WTC11 (cell line): ENCODE results near the gene MRPS22. TPM values are rescaled to one million over a fixed set of nuclear protein-coding genes. Genes with fewer than 3 reads are reported as not detected.

Experiments
- ATAC-seq: fragments of 200-7000 bp; cut with Tn5 transposase; 2 replicates; pipeline ENCODE4 v1.10.0; 2021; ENCODE audit warnings: mild to moderate bottlenecking, moderate library complexity
- CTCF ChIA-PET: fragments of 300-600 bp; sonication (Branson Sonifier 250); formaldehyde crosslinking; loops from one replicate; lab custom pipeline; 2021; ENCODE audit warnings: antibody characterized with exemption; lab: Charles Lee
- POLR2A ChIA-PET: fragments of 350-600 bp; sonication (Branson Sonifier 250); formaldehyde crosslinking; loops from one replicate; lab custom pipeline; 2021; ENCODE audit warnings: antibody characterized with exemption; lab: Charles Lee
- DNase-seq: peaks from one replicate; pipeline ENCODE4 v3.0.0; 2021; ENCODE audit warnings: low spot score
- H3K27ac Mint-ChIP-seq: 2 replicates; pipeline ENCODE4 v1.8.0; 2021; ENCODE audit warnings: mixed read lengths
- H3K27me3 Mint-ChIP-seq: 2 replicates; pipeline ENCODE4 v1.8.0; 2021; ENCODE audit warnings: low read depth, mild to moderate bottlenecking, moderate library complexity, mixed read lengths
- H3K36me3 Mint-ChIP-seq: 2 replicates; pipeline ENCODE4 v1.8.0; 2021; ENCODE audit warnings: mixed read lengths
- H3K4me1 Mint-ChIP-seq: 2 replicates; pipeline ENCODE4 v1.8.0; 2022; ENCODE audit warnings: mixed read lengths
- H3K4me3 Mint-ChIP-seq: 2 replicates; pipeline ENCODE4 v1.8.0; 2021; ENCODE audit warnings: mild to moderate bottlenecking, moderate library complexity, mixed read lengths
- H3K9me3 Mint-ChIP-seq: 2 replicates; pipeline ENCODE4 v1.8.0; 2021; ENCODE audit warnings: mixed read lengths
- AFF4 ChIP-seq: sonication (generic); formaldehyde crosslinking; IDR thresholded peaks from 2 replicates; pipeline ENCODE4 v1.8.1; 2023; ENCODE audit warnings: mild to moderate bottlenecking, missing genetic modification reagents, borderline replicate concordance
- ATF3 ChIP-seq: sonication (generic); formaldehyde crosslinking; conservative IDR thresholded peaks from 2 replicates; pipeline ENCODE4 v1.8.1; 2022; ENCODE audit warnings: mild to moderate bottlenecking, missing genetic modification reagents
- CREB1 ChIP-seq: sonication (generic); formaldehyde crosslinking; IDR thresholded peaks from 2 replicates; pipeline ENCODE4 v1.8.0; 2023; ENCODE audit warnings: mild to moderate bottlenecking, missing genetic modification reagents
- ERG ChIP-seq: fragments of 250-450 bp; sonication (Bioruptor Pico); IDR thresholded peaks from 2 replicates; pipeline ENCODE4 v1.8.0; 2021; ENCODE audit warnings: mild to moderate bottlenecking
- FOXP1 ChIP-seq: sonication (generic); formaldehyde crosslinking; IDR thresholded peaks from 2 replicates; pipeline ENCODE4 v1.8.0; 2022; ENCODE audit warnings: missing genetic modification reagents, mild to moderate bottlenecking, moderate library complexity, borderline replicate concordance
- IRF1 ChIP-seq: sonication (generic); formaldehyde crosslinking; IDR thresholded peaks from 2 replicates; pipeline ENCODE4 v1.8.0; 2023; ENCODE audit warnings: missing genetic modification reagents
- JAZF1 ChIP-seq: fragments of 250-450 bp; sonication (Bioruptor Pico); IDR thresholded peaks from 2 replicates; pipeline ENCODE4 v1.9.0; 2021; ENCODE audit warnings: moderate library complexity, mild to moderate bottlenecking, inconsistent platforms
- MLX ChIP-seq: sonication (generic); formaldehyde crosslinking; IDR thresholded peaks from 2 replicates; pipeline ENCODE4 v1.8.1; 2023; ENCODE audit warnings: mild to moderate bottlenecking, missing genetic modification reagents, moderate library complexity
- MYBL2 ChIP-seq: sonication (generic); formaldehyde crosslinking; IDR thresholded peaks from 2 replicates; pipeline ENCODE4 v1.8.1; 2023; ENCODE audit warnings: mild to moderate bottlenecking, moderate library complexity, missing genetic modification reagents
- NFE2L1 ChIP-seq: sonication (generic); formaldehyde crosslinking; IDR thresholded peaks from 2 replicates; pipeline ENCODE4 v1.8.1; 2023; ENCODE audit warnings: missing genetic modification reagents
- NFYB ChIP-seq: sonication (generic); formaldehyde crosslinking; conservative IDR thresholded peaks from 2 replicates; pipeline ENCODE4 v1.8.0; 2022; ENCODE audit warnings: low read depth, missing genetic modification reagents
- PRDM15 ChIP-seq: sonication (generic); formaldehyde crosslinking; IDR thresholded peaks from 2 replicates; pipeline ENCODE4 v1.8.0; 2022; ENCODE audit warnings: missing genetic modification reagents
- SMAD3 ChIP-seq: sonication (generic); formaldehyde crosslinking; IDR thresholded peaks from 2 replicates; pipeline ENCODE4 v1.8.0; 2022; ENCODE audit warnings: missing genetic modification reagents, mild to moderate bottlenecking, borderline replicate concordance
- SMAD4 ChIP-seq: sonication (generic); formaldehyde crosslinking; IDR thresholded peaks from 2 replicates; pipeline ENCODE4 v1.8.0; 2022; ENCODE audit warnings: mild to moderate bottlenecking, missing genetic modification reagents
- TEAD4 ChIP-seq: sonication (generic); formaldehyde crosslinking; IDR thresholded peaks from 2 replicates; pipeline ENCODE4 v1.8.0; 2022; ENCODE audit warnings: mild to moderate bottlenecking, missing genetic modification reagents
- ZBTB21 ChIP-seq: sonication (generic); formaldehyde crosslinking; IDR thresholded peaks from 2 replicates; pipeline ENCODE4 v1.8.1; 2023; ENCODE audit warnings: mild to moderate bottlenecking, missing genetic modification reagents, borderline replicate concordance
- ZBTB43 ChIP-seq: sonication (generic); formaldehyde crosslinking; IDR thresholded peaks from 2 replicates; pipeline ENCODE4 v1.8.1; 2023; ENCODE audit warnings: mild to moderate bottlenecking, missing genetic modification reagents
- ZNF138 ChIP-seq: sonication (generic); formaldehyde crosslinking; conservative IDR thresholded peaks from 2 replicates; pipeline ENCODE4 v1.8.1; 2022; ENCODE audit warnings: mild to moderate bottlenecking, moderate library complexity, missing genetic modification reagents
- ZSCAN18 ChIP-seq: fragments of 250-450 bp; sonication (Bioruptor Pico); IDR thresholded peaks from 2 replicates; pipeline ENCODE4 v2.1.2; 2022; ENCODE audit warnings: mild to moderate bottlenecking, moderate library complexity
- total RNA-seq: library from RNA; stranded (reverse); gene quantifications from 3 replicates; pipeline ENCODE4 v1.2.3, GENCODE V29; 2021

Gene MRPS22
- total RNA-seq, 1 experiment from 2014 or later = 44.6 TPM

- no peak for TF ChIP-seq JAZF1 (CRISPR knock-in tag)
- no peak for TF ChIP-seq AFF4 (CRISPR knock-in tag)
Measured at GRCh38 chr3:139355476-139355875, 11.7 kb downstream of the MRPS22 start (continued).

- no peaks in the 10 kb centered on the region for H3K4me1 Mint-ChIP-seq
- no peaks in the 10 kb centered on the region for H3K9me3 Mint-ChIP-seq
- no peak overlapping the region for H3K4me3 Mint-ChIP-seq
- DNase-seq = no peak
- no peak for TF ChIP-seq MYBL2
- TF ChIP-seq NFYB = no peak
- TF ChIP-seq ERG = no peak
- no peak for TF ChIP-seq TEAD4 (CRISPR knock-in tag)
- TF ChIP-seq MLX (CRISPR knock-in tag) = no peak
- no peak for TF ChIP-seq ZSCAN18 (CRISPR knock-in tag)
- no peak for TF ChIP-seq SMAD4
- no peaks in the 10 kb centered on the region for H3K27me3 Mint-ChIP-seq
- H3K36me3 Mint-ChIP-seq = peaks cover 65% of the 10 kb centered on the region
- no peak for ATAC-seq
- CTCF ChIA-PET = interaction anchor here (0.9 to 1.2 kb wide), 3 partner anchors 11 to 432 kb away, joined by 3 read pairs; no protein-coding TSS in a partner anchor
- POLR2A ChIA-PET = no interaction called here
- H3K27ac Mint-ChIP-seq = no peak overlapping the region
Measured at GRCh38 chr3:139355891-139356290, 12.1 kb downstream of the MRPS22 start.

- no peak overlapping the region for H3K4me3 Mint-ChIP-seq
Measured at GRCh38 chr3:139357899-139358298, 14.1 kb downstream of the MRPS22 start.

More at GRCh38 chr3:139357899-139358298, 14.1 kb downstream of the MRPS22 start:
- Mint-ChIP-seq H3K9me3 (no peaks in the 10 kb centered on the region), H3K36me3 (peaks cover 77% of the 10 kb centered on the region), H3K27ac (no peak overlapping the region), H3K4me1 (no peaks in the 10 kb centered on the region), H3K27me3 (no peaks in the 10 kb centered on the region)
- TF ChIP-seq CREB1 (CRISPR knock-in tag) (no peak), ZBTB21 (CRISPR knock-in tag) (no peak), NFE2L1 (CRISPR knock-in tag) (no peak), IRF1 (CRISPR knock-in tag) (no peak), ATF3 (CRISPR knock-in tag) (no peak), SMAD3 (CRISPR knock-in tag) (no peak), FOXP1 (CRISPR knock-in tag) (no peak), ZNF138 (CRISPR knock-in tag) (no peak), PRDM15 (no peak), ZBTB43 (CRISPR knock-in tag) (no peak)
- ChIA-PET POLR2A (no interaction called here), CTCF (no interaction called here)
- ATAC-seq (no peak), DNase-seq (no peak)
